ENCODE results near the gene ARL13B.
A peak's percentile ranks its signal among the peaks of the same experiment; 100 is the strongest.

GRCh38 chr3:94069194-94069813 lies 89.3 kb downstream of the ARL13B start:
- peak; percentile 86 for TF ChIP-seq CTCF (IDR thresholded peaks at IDR 0.05)
- no peak for TF ChIP-seq EZH2 (IDR thresholded peaks at IDR 0.05; ENCODE audit: borderline replicate concordance, insufficient read depth, low read depth, low read length, poor library complexity, severe bottlenecking)
